Coronary artery (tissue), 2 donors: Measurements from ENCODE around the gene GPR173.

Source experiments
- DNase-seq: peaks from one replicate; pipeline ENCODE4 v3.0.0-alpha.2; 2017; ENCODE audit warnings: low spot score
- H3K27ac ChIP-seq, 2 donors: fragments of 200-600 bp; sonication (generic); one replicate each; pipeline ENCODE4 v1.5.1; 2016 to 2019
- H3K4me3 ChIP-seq: fragments of 200-600 bp; sonication (generic); 2 replicates; pipeline ENCODE4 v1.5.1; 2016; ENCODE audit warnings: mild to moderate bottlenecking, moderate library complexity
- TF ChIP-seq, protein P1 (sequence below): fragments of 200-600 bp; sonication (generic); IDR thresholded peaks from one replicate; pipeline ENCODE4 v1.5.1; 2019; ENCODE audit warnings: antibody characterized with exemption

GPR173 gene

GRCh38 chrX:53075011-53075410 lies 26.4 kb downstream of the GPR173 start:
- no peak overlapping the region for H3K4me3 ChIP-seq
- DNase-seq: no peak
- no peak overlapping the region for H3K27ac ChIP-seq
- TF ChIP-seq, protein P1, sequence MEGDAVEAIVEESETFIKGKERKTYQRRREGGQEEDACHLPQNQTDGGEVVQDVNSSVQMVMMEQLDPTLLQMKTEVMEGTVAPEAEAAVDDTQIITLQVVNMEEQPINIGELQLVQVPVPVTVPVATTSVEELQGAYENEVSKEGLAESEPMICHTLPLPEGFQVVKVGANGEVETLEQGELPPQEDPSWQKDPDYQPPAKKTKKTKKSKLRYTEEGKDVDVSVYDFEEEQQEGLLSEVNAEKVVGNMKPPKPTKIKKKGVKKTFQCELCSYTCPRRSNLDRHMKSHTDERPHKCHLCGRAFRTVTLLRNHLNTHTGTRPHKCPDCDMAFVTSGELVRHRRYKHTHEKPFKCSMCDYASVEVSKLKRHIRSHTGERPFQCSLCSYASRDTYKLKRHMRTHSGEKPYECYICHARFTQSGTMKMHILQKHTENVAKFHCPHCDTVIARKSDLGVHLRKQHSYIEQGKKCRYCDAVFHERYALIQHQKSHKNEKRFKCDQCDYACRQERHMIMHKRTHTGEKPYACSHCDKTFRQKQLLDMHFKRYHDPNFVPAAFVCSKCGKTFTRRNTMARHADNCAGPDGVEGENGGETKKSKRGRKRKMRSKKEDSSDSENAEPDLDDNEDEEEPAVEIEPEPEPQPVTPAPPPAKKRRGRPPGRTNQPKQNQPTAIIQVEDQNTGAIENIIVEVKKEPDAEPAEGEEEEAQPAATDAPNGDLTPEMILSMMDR: no peak

DNA sequence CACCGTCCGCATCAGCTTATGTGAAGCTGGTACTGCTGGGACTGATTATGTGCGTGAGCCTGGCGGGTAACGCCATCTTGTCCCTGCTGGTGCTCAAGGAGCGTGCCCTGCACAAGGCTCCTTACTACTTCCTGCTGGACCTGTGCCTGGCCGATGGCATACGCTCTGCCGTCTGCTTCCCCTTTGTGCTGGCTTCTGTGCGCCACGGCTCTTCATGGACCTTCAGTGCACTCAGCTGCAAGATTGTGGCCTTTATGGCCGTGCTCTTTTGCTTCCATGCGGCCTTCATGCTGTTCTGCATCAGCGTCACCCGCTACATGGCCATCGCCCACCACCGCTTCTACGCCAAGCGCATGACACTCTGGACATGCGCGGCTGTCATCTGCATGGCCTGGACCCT lies 28.1 kb downstream of the GPR173 start:
- Histone ChIP-seq H3K4me3 (no peak overlapping the region), H3K27ac (no peak overlapping the region)
- no peak for DNase-seq
- TF ChIP-seq, protein P1: no peak

- Histone ChIP-seq H3K27ac (no peak overlapping the region), H3K4me3 (no peak overlapping the region)
- TF ChIP-seq, protein P1: no peak
- no peak for DNase-seq
Observed at GRCh38 chrX:53077207-53078197, 28.9 kb downstream of the GPR173 start.

DNA sequence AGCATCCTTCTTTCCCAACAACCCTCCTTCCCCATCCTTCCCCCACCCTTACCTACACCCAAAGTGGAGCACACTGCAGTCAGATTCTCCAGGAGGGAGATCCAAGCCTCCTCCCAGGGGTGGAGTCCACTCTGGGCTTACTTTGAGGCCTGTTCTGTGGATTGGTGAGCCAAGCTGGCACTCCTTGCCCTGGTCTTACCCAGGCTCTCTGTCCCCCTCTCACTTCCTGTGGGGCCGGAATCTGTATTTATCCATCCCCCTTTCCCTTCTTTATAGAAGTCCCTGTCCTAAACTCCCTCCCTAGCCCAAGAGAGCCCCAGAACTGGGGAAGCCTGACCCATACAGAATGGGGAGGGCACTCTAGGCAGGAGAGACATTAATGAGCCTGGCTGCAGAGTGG lies 30.4 kb downstream of the GPR173 start:
- TF ChIP-seq, protein P1: no peak
- peak overlapping the region; percentile 14 to 26 for H3K27ac ChIP-seq
- no peak for DNase-seq

GRCh38 chrX:53080628-53081580 lies 32.3 kb downstream of the GPR173 start:
- TF ChIP-seq, protein P1: no peak
- Histone ChIP-seq H3K27ac (peak overlapping the region; percentile 62 to 87), H3K4me3 (peak overlapping the region; percentile 77)
- no peak for DNase-seq

More for the DNA sequence above, 30.4 kb downstream of the GPR173 start:
- no peak overlapping the region for H3K4me3 ChIP-seq

DNA sequence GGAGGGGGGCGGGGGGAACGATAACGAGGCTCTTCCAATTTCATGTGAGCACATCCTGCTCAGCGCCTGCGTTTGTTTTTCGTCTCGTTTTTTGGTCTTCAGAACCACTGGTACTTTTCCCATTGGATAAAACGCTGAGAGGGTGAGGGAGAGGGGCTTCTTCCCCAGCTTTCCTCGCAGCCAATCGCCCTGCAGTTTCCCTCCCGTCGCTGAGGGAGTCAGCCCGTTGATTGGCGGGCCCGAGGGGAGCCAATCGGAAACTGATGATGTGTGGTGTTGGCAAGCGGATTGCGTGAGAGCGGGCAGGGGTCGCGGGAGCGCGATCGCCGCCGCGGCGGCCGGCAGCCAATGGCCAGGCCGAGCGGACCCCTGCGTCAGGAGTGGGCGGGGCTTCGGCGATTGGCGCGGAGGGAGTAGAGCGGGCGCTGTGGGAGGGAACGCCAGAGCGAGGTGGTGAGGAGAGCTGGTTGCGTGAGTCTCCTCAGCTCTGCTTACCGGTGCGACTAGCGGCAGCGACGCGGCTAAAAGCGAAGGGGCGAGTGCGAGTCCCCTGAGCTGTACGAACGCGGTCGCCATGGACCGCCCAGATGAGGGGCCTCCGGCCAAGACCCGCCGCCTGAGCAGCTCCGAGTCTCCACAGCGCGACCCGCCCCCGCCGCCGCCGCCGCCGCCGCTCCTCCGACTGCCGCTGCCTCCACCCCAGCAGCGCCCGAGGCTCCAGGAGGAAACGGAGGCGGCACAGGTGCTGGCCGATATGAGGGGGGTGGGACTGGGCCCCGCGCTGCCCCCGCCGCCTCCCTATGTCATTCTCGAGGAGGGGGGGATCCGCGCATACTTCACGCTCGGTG lies 33.6 kb downstream of the GPR173 start, which contains the start of gene TSPYL2:
Gene TSPYL2 (plus strand): TSS at position 443 of the 848 bp plus-strand sequence. CDS start 132 bp downstream, at position 575.
- H3K4me3 ChIP-seq: peak within 1 kb of the TSS; percentile 77
- peak within 1 kb of the TSS; percentile 94 for H3K27ac ChIP-seq
- TF ChIP-seq, protein P1: no peak
- peak; percentile 96 for DNase-seq
